Fibroblast of peridontal ligament (primary cell): ENCODE data around the gene ETS1.

Experiments
- DNase-seq: peaks from one replicate; pipeline ENCODE4 v3.0.0-alpha.2; 2010; ENCODE audit errors: extremely low read depth

Gene ETS1

GRCh38 chr11:128594226-128594625, 6.9 kb upstream of the ETS1 start:
- no peak for DNase-seq

- DNase-seq, result no peak
Measured at GRCh38 chr11:128593281-128593680, 5.9 kb upstream of the ETS1 start.

DNA sequence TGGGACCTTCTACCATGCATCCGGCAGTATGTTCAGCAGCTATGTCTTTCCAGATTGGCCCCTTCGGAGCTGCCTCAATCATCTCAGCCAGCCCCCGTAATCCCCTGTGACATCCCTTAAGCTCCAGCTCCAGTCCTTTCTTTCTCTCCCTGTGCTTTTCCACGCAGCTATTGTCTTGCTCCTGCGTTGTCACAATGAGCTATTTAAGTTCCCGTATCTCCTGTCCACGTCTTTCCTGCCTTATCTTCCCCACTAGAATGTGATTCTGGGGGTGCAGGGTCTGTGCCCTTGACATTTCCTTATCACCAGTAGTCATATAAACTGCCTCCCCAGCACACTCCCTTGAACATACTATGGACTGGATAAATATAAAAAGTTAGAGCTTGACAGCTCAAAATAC, 5.1 kb upstream of the ETS1 start:
- DNase-seq, result no peak

- no peak for DNase-seq
Measured at GRCh38 chr11:128590587-128590986, 3.2 kb upstream of the ETS1 start.

GRCh38 chr11:128589998-128590397, 2.6 kb upstream of the ETS1 start:
- DNase-seq, result no peak

DNA sequence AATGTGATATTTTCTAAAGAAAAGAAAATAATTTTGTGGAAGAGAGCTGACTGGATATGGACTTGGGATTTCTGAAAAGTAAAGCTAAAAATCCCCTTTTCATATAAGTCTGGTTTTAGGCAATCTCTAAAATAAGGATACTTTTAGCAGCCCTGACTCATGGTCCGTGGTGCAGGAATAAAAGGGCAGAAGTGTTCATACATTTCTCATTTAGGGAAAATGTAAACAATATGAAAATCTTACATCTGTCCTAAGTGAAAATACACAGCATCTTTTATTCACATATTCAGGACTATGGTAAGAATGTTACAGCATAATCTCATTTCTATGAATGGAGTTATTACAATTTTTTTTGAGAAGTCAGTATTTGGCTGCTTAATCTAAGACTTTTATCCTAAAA, 735 bp upstream of the ETS1 start:
- peak; percentile 35 for DNase-seq

DNA sequence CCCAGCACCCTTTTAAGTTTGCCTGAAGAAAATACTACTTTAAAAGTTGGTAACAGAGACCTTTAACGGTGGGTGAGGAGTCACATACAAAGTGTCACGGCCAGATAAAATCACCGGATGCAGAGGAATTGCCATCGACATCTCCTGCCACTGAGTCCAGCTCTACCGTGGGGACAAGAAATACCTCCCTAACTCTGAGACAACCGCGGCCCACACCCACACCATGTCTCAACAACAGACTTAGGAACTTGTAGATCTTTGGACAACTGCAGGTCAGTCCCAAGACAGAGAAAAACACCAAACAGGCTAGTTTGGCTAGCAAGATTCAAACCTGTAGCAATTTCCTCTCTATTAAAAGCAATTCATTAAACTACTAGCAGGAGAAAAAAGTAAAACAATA, 669 bp downstream of the ETS1 start:
- no peak for DNase-seq

GRCh38 chr11:128585498-128586238, 1.7 kb downstream of the ETS1 start:
- DNase-seq, result no peak

DNA sequence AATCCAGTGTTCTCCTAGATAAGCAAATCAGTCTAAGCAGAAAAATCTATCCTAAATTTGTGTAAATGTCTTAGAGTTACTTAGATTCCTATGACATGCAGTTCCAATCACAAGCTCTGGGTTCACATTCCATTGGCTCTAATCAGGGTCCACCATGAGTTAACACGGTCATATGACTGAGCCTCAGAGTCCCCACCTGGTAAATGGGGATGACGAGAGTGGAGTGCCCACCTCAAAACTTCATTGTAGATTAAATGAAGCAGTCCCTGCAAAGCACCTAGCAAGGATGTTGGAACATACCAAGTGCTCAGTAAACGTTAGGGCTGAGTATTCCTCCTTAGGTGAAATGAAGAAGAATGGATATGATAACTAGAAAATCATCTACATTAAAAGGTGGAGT, 3.1 kb downstream of the ETS1 start:
- no peak for DNase-seq

- DNase-seq, result peak; percentile 92
Measured at GRCh38 chr11:128582496-128583366, 4.6 kb downstream of the ETS1 start.

GRCh38 chr11:128581561-128582272, 5.6 kb downstream of the ETS1 start:
- peak; percentile 21 for DNase-seq

GRCh38 chr11:128580612-128581011, 6.7 kb downstream of the ETS1 start:
- DNase-seq, result no peak

GRCh38 chr11:128579798-128580504, 7.4 kb downstream of the ETS1 start:
- DNase-seq, result no peak

DNA sequence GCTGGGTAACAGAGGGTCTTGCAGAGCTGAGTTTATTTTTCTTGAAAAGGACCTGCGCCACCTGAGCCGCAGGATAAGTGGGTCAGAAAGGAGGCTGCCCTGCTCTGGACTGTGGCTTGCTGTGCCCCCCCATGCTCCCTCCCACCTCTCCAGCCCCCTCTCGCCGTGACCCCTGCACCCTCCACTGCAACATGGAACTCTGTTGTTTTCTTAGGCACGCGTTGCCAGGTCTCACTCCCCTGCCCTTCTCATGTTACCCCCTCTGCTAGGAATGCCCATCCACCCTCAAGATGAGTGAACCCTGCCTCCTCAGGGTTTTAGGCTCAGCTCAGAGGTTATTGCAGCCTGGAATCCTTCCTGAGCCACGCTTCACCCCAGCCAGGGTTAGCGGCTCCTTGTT, 10.8 kb downstream of the ETS1 start:
- no peak for DNase-seq

DNA sequence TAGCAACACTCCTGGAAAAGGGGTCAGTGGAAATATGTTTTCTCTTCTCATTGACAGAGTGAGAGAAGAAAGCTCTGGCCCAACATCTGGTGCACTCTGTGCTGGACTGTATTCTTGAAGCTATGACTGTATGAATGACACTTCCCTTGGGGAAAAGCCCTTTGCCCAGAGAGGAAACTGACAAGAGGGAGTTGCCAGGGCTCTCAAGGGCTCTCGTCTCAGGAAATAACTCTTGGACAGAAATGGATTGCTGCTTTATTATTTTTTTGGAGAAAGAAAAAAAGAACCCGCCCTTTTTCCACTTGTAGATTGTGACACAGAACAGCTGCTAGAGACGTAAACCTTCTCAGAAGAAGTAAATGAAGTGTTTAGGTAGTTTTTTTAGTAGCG, 11.4 kb downstream of the ETS1 start:
- peak; percentile 35 for DNase-seq

DNA sequence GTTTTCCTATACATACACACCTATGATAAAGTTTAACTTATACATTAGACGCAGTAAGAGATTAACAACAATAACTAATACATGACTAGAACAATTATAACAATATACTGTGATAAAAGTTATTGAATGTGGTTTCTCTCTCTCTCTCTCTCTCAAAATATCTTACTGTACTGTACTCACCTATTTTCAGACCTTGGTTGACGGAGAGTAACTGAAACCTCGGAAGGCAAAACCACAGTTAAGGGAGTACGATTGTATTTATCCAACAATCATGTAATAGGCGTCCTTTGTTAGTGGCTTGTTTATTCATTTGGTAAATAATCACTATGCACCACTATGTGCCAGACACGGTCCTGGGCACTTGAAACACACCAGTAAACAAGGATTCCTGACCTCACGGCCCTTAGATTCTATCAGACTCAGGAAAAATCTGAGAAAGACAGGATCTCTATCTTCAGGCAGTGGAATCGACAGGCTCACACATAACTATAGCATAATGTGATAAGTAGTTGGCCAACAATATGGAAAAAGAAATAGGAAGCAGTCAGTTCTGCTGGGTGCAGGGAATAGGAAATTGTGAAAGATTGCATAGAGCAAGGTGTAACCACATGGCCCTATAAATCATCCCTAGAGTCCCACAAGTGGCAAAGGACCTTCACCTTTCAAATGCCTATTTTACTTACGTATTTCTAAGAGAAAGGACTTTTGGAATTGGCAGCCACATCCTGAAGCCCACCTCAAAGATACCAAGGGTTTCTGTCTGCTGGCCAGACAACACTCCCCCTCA, 12.0 kb downstream of the ETS1 start:
- DNase-seq, result no peak

GRCh38 chr11:128574576-128575011, 12.8 kb downstream of the ETS1 start:
- DNase-seq, result peak; percentile 27

DNA sequence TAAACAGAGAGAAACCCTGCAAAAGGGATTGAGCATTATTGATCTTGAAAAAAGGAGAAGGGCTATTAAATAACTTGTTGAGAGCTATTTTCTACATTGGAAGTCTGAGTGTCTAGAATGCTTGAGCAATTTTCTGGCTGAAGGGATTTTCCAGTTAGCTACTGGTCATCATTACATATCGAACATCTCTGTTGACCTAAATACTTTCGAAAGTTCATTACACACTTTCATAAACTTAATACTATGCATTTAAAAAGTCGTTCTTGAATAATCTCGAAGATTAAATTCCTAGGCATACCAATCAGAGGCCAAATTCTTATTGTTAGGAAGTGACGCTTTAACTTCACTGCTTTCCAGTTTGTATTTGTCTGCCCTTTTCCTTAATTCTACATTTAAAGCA, 13.7 kb downstream of the ETS1 start:
- DNase-seq, result no peak

- no peak for DNase-seq
Measured at GRCh38 chr11:128572965-128573364, 14.4 kb downstream of the ETS1 start.

DNA sequence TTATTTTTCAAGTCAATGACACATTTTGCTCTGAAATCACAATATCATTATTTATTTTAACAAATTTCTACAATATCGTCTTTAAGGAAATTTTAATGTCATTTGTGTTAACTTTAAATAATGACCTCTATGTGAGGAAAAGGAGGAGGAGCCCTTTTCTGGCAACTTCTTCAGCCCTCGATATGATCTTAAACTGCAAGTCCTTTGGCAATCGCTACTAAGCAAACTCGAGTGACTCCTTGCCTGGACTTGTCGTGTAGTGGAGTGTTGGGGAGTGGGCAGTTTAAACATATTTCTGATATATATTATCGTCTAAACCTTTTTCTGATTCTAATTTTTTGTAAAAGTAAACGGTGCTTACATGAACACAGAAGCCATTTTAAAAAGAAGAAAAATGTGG, 16.7 kb downstream of the ETS1 start:
- no peak for DNase-seq

DNA sequence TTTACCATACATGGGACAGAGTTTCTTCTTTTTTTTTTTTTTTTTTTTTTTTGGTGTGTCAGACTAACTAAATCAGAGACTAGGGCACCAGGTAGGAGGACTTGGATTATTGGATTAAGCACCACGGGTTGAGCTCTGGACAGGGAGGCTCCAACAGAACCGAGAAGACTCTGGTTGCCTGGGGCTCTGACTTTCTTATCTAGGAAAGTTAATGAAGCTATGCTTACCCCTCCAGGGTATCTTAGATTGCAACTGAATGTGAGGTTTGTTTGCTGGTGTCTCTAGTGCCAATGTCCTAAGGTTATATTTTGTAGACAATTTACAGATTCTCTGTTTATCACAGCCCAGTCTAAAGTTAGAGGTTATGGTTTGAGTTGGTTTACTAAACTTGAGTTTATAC, 18.1 kb downstream of the ETS1 start:
- DNase-seq, result no peak
